Measurements from ENCODE around the gene DUSP9. TPM values are rescaled to one million over a fixed set of nuclear protein-coding genes. Genes with fewer than 3 reads are reported as not detected.
"Not testable (repeated sequence)": the region's sequence is repeated elsewhere in the genome, so short reads cannot be mapped to it uniquely, and the experiment has no call there.

DUSP9 gene
- total and polyA plus RNA-seq, 2 donors (not counting 3 experiments of a cell fraction or from before 2014, with no cell fraction given), result 0.04 TPM; not detected in 1

- no peaks in the 10 kb centered on the region for H3K9me1 ChIP-seq (replicated peaks; ENCODE audit: control insufficient read depth, extremely low read depth, insufficient read depth, low read length)
- no peaks in the 10 kb centered on the region for H3K36me3 ChIP-seq (ENCODE audit: control insufficient read depth in 2 of 2, extremely low read depth in 1 of 2, insufficient read depth in 2 of 2, low read length in 2 of 2)
- dilution Hi-C loops (cut with MboI; ENCODE audit: extremely low pct_ligation_motif_present, low sequenced_read_pairs) (no loop called here), intact Hi-C loops (cut with micrococcal nuclease) (no loop called here)
- no TSS peak for BruUV-seq (replicated peaks)
- FAIRE-seq, result no peak
- CTCF ChIA-PET, result no interaction called here
- H3K79me2 ChIP-seq (ENCODE audit: control insufficient read depth, insufficient read depth, low read length), result no peaks in the 10 kb centered on the region
- no peak for DNase-seq (ENCODE audit: low read depth, low spot score)
- no peaks in the 10 kb centered on the region for H3K9me3 ChIP-seq (replicated peaks; ENCODE audit: control insufficient read depth, insufficient read depth, low read length)
- no peak overlapping the region for H3K9ac ChIP-seq (replicated peaks; ENCODE audit: extremely low read depth, insufficient read depth, low read length)
- H2AFZ ChIP-seq (ENCODE audit: low read depth, low read length), result no peak overlapping the region
- no peaks in the 10 kb centered on the region for H3K4me1 ChIP-seq (ENCODE audit: control insufficient read depth, extremely low read depth, insufficient read depth, low read length)
- POLR2A ChIA-PET, result no interaction called here
- TF ChIP-seq EZH2 (IDR thresholded peaks at IDR 0.05; ENCODE audit: borderline replicate concordance, low read depth, low read length, severe bottlenecking) (no peak), MYC (IDR thresholded peaks at IDR 0.05; ENCODE audit: low read depth, low read length) (no peak), FOS (IDR thresholded peaks at IDR 0.05; ENCODE audit: borderline replicate concordance, insufficient read depth, low read length) (no peak), POLR2A (IDR thresholded peaks at IDR 0.05; ENCODE audit: low read depth, low read length) (no peak), CTCF (IDR thresholded peaks at IDR 0.05; ENCODE audit: extremely low read depth in 1 of 2, insufficient read depth in 1 of 2, low read depth in 1 of 2, low read length in 2 of 2) (no peak), GATA2 (IDR thresholded peaks at IDR 0.05; ENCODE audit: insufficient read depth, insufficient read length, low read depth, low read length) (no peak)
- no peak overlapping the region for H3K4me2 ChIP-seq (ENCODE audit: insufficient read depth, low read length)
- no peak overlapping the region for H3K4me3 ChIP-seq (replicated peaks in 1 of 3; ENCODE audit: insufficient read depth in 1 of 3, low read depth in 1 of 3, low read length in 3 of 3)
- H4K20me1 ChIP-seq (replicated peaks; ENCODE audit: control insufficient read depth, extremely low read depth, insufficient read depth, low read length), result no peaks in the 10 kb centered on the region
- no peaks in the 10 kb centered on the region for H3K27me3 ChIP-seq (ENCODE audit: control insufficient read depth in 2 of 2, insufficient read depth in 2 of 2, low read length in 2 of 2)
- no peak overlapping the region for H3K27ac ChIP-seq (ENCODE audit: insufficient read depth, low read depth, low read length)
Observed at GRCh38 chrX:153681175-153681574, 34.2 kb downstream of the DUSP9 start.

DNA sequence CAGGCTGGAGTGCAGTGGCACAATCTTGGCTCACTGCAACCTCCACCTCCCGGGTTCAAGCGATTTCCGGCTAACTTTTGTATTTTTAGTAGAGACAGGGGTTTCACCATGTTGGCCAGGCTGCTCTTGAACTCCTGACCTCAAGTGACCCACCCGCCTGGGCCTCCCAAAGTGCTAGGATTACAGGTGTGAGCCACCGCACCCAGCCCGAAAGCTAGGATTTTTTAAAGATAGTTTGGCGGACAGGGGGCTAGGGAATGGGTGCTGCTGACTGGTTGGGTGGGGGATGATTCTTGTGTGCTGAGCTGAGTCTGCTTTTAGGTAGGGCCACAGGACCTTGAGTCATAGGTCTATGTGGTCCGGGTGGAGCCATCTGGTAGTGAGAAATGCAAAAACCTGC, 36.5 kb downstream of the DUSP9 start:
- POLR2A ChIA-PET; BruUV-seq (replicated peaks); H3K27me3 ChIP-seq (ENCODE audit: control insufficient read depth in 2 of 2, insufficient read depth in 2 of 2, low read length in 2 of 2); dilution Hi-C loops (cut with MboI; ENCODE audit: extremely low pct_ligation_motif_present, low sequenced_read_pairs); H3K9me1 ChIP-seq (replicated peaks; ENCODE audit: control insufficient read depth, extremely low read depth, insufficient read depth, low read length); H3K4me1 ChIP-seq (ENCODE audit: control insufficient read depth, extremely low read depth, insufficient read depth, low read length); DNase-seq (ENCODE audit: low read depth, low spot score); H4K20me1 ChIP-seq (replicated peaks; ENCODE audit: control insufficient read depth, extremely low read depth, insufficient read depth, low read length); intact Hi-C loops (cut with micrococcal nuclease); H3K79me2 ChIP-seq (ENCODE audit: control insufficient read depth, insufficient read depth, low read length); H3K9ac ChIP-seq (replicated peaks; ENCODE audit: extremely low read depth, insufficient read depth, low read length); H3K9me3 ChIP-seq (replicated peaks; ENCODE audit: control insufficient read depth, insufficient read depth, low read length); H2AFZ ChIP-seq (ENCODE audit: low read depth, low read length); H3K4me3 ChIP-seq (replicated peaks in 1 of 3; ENCODE audit: insufficient read depth in 1 of 3, low read depth in 1 of 3, low read length in 3 of 3); H3K27ac ChIP-seq (ENCODE audit: insufficient read depth, low read depth, low read length); FAIRE-seq; H3K36me3 ChIP-seq (ENCODE audit: control insufficient read depth in 2 of 2, extremely low read depth in 1 of 2, insufficient read depth in 2 of 2, low read length in 2 of 2); H3K4me2 ChIP-seq (ENCODE audit: insufficient read depth, low read length): not testable (repeated sequence)
- CTCF ChIA-PET, result interaction anchor here (1.2 to 2.8 kb wide), 3 partner anchors 14 to 74 kb away, joined by 3 to 18 read pairs (median 5); no protein-coding TSS in a partner anchor
